Measurements from ENCODE around the gene OR2T6. TPM values are rescaled to one million over a fixed set of nuclear protein-coding genes. Genes with fewer than 3 reads are reported as not detected.
"Not testable (repeated sequence)": the region's sequence is repeated elsewhere in the genome, so short reads cannot be mapped to it uniquely, and the experiment has no call there.

The OR2T6 gene
- total RNA-seq, 1 experiment from 2014 or later: not detected

DNA sequence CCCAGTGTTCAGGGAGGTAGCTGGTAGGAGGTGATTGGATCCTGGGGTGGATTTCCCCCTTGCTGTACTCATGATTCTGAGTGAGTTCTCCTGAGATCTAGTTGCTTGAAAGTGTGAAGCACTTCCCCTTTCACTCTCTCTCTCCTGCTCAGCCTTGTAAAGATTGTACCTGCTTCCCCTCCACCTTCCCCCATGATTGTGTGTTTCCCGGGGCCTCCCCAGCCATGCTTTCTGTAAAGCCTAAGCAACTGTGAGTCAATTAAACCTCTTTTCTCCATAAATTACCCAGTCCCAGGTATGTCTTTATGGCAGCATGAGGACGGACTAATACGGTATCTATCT is 52.6 kb downstream of the OR2T6 start:
- H3K9me3 ChIP-seq (ENCODE audit: control insufficient read depth, insufficient read depth, low read depth, low read length); ATAC-seq; BruUV-seq (replicated peaks); DNase-seq (ENCODE audit: low read depth, low spot score); intact Hi-C loops (cut with micrococcal nuclease; ENCODE audit: unreplicated experiment); H3K27ac ChIP-seq (ENCODE audit: low read length); H3K36me3 ChIP-seq (ENCODE audit: control insufficient read depth, insufficient read depth, low read length); CTCF ChIA-PET; H3K27me3 ChIP-seq (ENCODE audit: control insufficient read depth, insufficient read depth, low read length); H3K4me1 ChIP-seq (ENCODE audit: control insufficient read depth, insufficient read depth, low read length); H3K4me3 ChIP-seq (ENCODE audit: low read depth in 2 of 2, low read length in 2 of 2); in situ Hi-C loops (cut with HindIII; ENCODE audit: low pct_unique_long_range_greater_than_20kb, low sequenced_read_pairs); POLR2A ChIA-PET: not testable (repeated sequence)

DNA sequence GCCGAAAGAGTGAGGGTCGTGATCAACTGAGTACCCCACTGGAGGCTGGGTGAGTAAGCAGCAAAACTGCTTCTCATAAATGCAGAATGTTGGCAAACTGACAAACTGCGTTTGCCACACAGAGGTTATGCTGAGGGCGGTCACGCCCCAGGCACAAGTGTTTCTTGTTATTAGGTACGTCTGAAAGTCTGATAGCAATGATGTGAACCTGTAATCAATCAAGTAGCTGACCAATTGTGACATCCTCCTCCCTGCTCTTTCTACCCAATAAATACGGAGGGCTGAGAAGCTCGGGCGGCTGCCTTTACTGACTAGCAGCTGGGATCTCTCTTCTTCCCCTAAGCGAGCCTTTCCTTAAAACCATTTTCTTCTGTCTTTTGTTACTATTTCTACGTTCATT is 56.1 kb downstream of the OR2T6 start:
- BruUV-seq (replicated peaks); DNase-seq (ENCODE audit: low read depth, low spot score); H3K27me3 ChIP-seq (ENCODE audit: control insufficient read depth, insufficient read depth, low read length); CTCF ChIA-PET; H3K9me3 ChIP-seq (ENCODE audit: control insufficient read depth, insufficient read depth, low read depth, low read length); intact Hi-C loops (cut with micrococcal nuclease; ENCODE audit: unreplicated experiment); H3K36me3 ChIP-seq (ENCODE audit: control insufficient read depth, insufficient read depth, low read length); POLR2A ChIA-PET; H3K27ac ChIP-seq (ENCODE audit: low read length); H3K4me1 ChIP-seq (ENCODE audit: control insufficient read depth, insufficient read depth, low read length); H3K4me3 ChIP-seq (ENCODE audit: low read depth in 2 of 2, low read length in 2 of 2); ATAC-seq: not testable (repeated sequence)
- in situ Hi-C loops (cut with HindIII; ENCODE audit: low pct_unique_long_range_greater_than_20kb, low sequenced_read_pairs): loop anchor here (10.0 kb wide), 1 partner anchor 223 kb away; the partner anchor contains the start of gene OR2T27

DNA sequence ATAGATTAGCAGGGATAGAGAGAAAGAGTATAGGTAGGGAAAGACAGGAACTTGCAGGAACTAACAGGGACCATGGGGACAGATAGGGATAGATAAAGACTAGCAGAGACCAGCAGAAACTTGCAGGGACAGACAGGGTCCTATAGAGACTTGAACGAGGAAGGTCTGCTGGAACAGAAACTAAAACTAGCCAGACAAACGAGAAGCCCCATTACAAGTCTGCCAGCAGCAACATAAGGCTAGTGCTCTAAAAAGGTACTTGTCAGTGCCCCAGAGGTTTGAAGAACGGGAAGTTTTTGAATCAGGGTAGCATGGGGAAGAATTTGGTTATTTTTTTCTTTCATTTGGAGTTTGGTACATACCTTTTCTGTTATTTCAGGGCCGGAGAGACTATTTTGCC is 56.7 kb downstream of the OR2T6 start:
- H3K9me3 ChIP-seq (ENCODE audit: control insufficient read depth, insufficient read depth, low read depth, low read length); H3K4me3 ChIP-seq (ENCODE audit: low read depth in 2 of 2, low read length in 2 of 2); DNase-seq (ENCODE audit: low read depth, low spot score); intact Hi-C loops (cut with micrococcal nuclease; ENCODE audit: unreplicated experiment); BruUV-seq (replicated peaks); POLR2A ChIA-PET; H3K27me3 ChIP-seq (ENCODE audit: control insufficient read depth, insufficient read depth, low read length); ATAC-seq; H3K36me3 ChIP-seq (ENCODE audit: control insufficient read depth, insufficient read depth, low read length); H3K4me1 ChIP-seq (ENCODE audit: control insufficient read depth, insufficient read depth, low read length); CTCF ChIA-PET; H3K27ac ChIP-seq (ENCODE audit: low read length): not testable (repeated sequence)
- in situ Hi-C loops (cut with HindIII; ENCODE audit: low pct_unique_long_range_greater_than_20kb, low sequenced_read_pairs): loop anchor here (10.0 kb wide), 1 partner anchor 223 kb away; the partner anchor contains the start of gene OR2T27

DNA sequence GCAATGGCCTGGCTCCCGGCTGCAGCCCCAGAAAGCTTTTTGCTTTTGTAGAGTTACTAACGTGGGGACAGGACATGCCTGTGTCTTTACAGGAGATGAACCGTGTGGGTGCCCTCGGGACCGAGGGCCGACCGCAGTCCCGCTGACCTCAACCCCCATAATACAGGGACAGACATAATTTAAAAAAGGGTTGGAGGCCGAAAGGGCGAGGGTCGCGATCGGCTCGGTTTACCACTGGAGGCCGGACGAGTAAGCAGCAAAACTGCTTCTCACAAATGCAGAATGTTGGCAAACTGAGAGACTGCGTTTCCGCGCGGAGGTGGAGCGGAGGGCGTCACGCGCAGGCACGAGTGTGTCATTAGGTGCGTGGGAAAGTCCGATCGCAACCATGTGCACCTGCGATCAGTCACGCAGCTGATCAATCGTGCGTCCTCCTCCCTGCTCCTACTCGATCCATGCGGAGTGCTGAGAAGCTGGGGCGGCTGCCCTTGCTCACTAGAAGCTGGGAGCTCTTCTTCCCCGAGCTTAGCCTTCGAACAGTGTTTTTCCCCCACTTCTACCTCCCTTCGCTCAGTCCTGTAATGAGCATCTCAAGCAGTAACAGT is 58.4 kb downstream of the OR2T6 start:
- CTCF ChIA-PET; H3K9me3 ChIP-seq (ENCODE audit: control insufficient read depth, insufficient read depth, low read depth, low read length); H3K4me3 ChIP-seq (ENCODE audit: low read depth in 2 of 2, low read length in 2 of 2); H3K36me3 ChIP-seq (ENCODE audit: control insufficient read depth, insufficient read depth, low read length); DNase-seq (ENCODE audit: low read depth, low spot score); POLR2A ChIA-PET; H3K27ac ChIP-seq (ENCODE audit: low read length); H3K4me1 ChIP-seq (ENCODE audit: control insufficient read depth, insufficient read depth, low read length); ATAC-seq; BruUV-seq (replicated peaks); intact Hi-C loops (cut with micrococcal nuclease; ENCODE audit: unreplicated experiment); H3K27me3 ChIP-seq (ENCODE audit: control insufficient read depth, insufficient read depth, low read length): not testable (repeated sequence)
- in situ Hi-C loops (cut with HindIII; ENCODE audit: low pct_unique_long_range_greater_than_20kb, low sequenced_read_pairs): loop anchor here (10.0 kb wide), 1 partner anchor 221 kb away; the partner anchor contains the start of gene OR2T27

DNA sequence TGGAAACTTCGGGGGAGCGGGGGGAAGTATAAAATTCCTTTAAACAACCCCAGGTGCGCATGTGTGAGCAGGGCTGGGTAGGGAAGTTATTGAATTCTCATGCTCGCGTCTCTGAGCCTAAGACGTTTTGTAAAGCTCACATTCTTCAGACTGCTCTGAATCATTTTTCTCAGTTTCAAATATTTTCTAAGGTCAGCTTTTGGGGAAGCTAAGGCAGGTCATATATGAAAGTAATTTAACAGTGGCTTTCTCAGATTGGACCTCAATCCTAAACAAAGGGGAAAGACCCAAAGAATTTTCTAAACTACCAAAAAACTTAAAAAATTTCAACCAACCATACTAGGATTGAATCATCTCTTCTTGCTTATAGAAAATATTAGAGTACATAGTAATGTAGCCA is 59.4 kb downstream of the OR2T6 start:
- CTCF ChIA-PET; DNase-seq (ENCODE audit: low read depth, low spot score); H3K4me3 ChIP-seq (ENCODE audit: low read depth in 2 of 2, low read length in 2 of 2); BruUV-seq (replicated peaks); H3K4me1 ChIP-seq (ENCODE audit: control insufficient read depth, insufficient read depth, low read length); POLR2A ChIA-PET; ATAC-seq; H3K27ac ChIP-seq (ENCODE audit: low read length); H3K27me3 ChIP-seq (ENCODE audit: control insufficient read depth, insufficient read depth, low read length); H3K9me3 ChIP-seq (ENCODE audit: control insufficient read depth, insufficient read depth, low read depth, low read length); intact Hi-C loops (cut with micrococcal nuclease; ENCODE audit: unreplicated experiment); H3K36me3 ChIP-seq (ENCODE audit: control insufficient read depth, insufficient read depth, low read length): not testable (repeated sequence)
- in situ Hi-C loops (cut with HindIII; ENCODE audit: low pct_unique_long_range_greater_than_20kb, low sequenced_read_pairs): loop anchor here (10.0 kb wide), 1 partner anchor 220 kb away; the partner anchor contains the start of gene OR2T27

DNA sequence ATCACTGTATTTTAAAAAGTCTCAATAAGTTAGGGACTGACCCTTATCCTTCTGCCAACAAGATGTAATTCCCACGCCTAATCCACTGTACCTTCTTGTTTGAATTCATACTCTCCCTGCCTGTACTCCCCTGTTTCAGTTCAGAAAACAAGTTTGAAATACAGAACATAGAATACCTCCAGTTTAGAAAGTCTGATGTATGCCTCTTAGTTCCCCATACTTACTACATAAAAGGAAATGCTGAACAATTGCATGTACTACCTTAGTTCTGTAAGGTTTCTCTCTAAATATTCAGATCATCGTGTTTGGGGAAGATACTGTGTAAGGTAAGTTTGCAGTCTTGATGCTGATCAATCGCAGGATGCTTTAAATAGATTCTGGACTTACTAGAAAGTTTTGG is 60.8 kb downstream of the OR2T6 start:
- H3K9me3 ChIP-seq (ENCODE audit: control insufficient read depth, insufficient read depth, low read depth, low read length); H3K4me1 ChIP-seq (ENCODE audit: control insufficient read depth, insufficient read depth, low read length); H3K4me3 ChIP-seq (ENCODE audit: low read depth in 2 of 2, low read length in 2 of 2); H3K27me3 ChIP-seq (ENCODE audit: control insufficient read depth, insufficient read depth, low read length); BruUV-seq (replicated peaks); CTCF ChIA-PET; ATAC-seq; intact Hi-C loops (cut with micrococcal nuclease; ENCODE audit: unreplicated experiment); H3K36me3 ChIP-seq (ENCODE audit: control insufficient read depth, insufficient read depth, low read length); DNase-seq (ENCODE audit: low read depth, low spot score); H3K27ac ChIP-seq (ENCODE audit: low read length); POLR2A ChIA-PET: not testable (repeated sequence)
- in situ Hi-C loops (cut with HindIII; ENCODE audit: low pct_unique_long_range_greater_than_20kb, low sequenced_read_pairs): loop anchor here (10.0 kb wide), 1 partner anchor 218 kb away; the partner anchor contains the start of gene OR2T27

DNA sequence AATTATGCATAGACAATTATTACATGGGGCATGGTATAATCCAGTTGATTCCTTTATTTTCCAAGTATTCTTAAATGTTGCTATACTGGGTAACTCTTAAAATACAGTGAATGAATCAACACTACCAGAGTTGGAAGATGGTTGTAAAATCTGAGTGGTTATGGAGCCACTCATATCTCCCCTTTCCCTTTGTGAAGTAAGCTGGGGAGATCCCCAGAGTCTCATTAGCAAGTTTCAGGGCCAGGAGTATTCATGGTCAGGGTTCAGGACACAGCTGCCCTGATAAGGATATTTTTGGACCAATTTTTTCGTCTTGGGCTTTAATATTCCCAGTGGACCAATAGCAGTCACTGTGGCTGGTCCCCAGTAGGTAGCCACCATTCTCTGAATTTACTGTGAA is 63.1 kb downstream of the OR2T6 start:
- DNase-seq (ENCODE audit: low read depth, low spot score); ATAC-seq; H3K4me3 ChIP-seq (ENCODE audit: low read depth in 2 of 2, low read length in 2 of 2); H3K4me1 ChIP-seq (ENCODE audit: control insufficient read depth, insufficient read depth, low read length); H3K27ac ChIP-seq (ENCODE audit: low read length); H3K9me3 ChIP-seq (ENCODE audit: control insufficient read depth, insufficient read depth, low read depth, low read length); BruUV-seq (replicated peaks); POLR2A ChIA-PET; H3K36me3 ChIP-seq (ENCODE audit: control insufficient read depth, insufficient read depth, low read length); CTCF ChIA-PET; intact Hi-C loops (cut with micrococcal nuclease; ENCODE audit: unreplicated experiment); H3K27me3 ChIP-seq (ENCODE audit: control insufficient read depth, insufficient read depth, low read length): not testable (repeated sequence)
- in situ Hi-C loops (cut with HindIII; ENCODE audit: low pct_unique_long_range_greater_than_20kb, low sequenced_read_pairs): loop anchor here (10.0 kb wide), 1 partner anchor 216 kb away; the partner anchor contains the start of gene OR2T27

Data from Panc1 (cell line).